ENCODE data around the gene UPF1.

DNA sequence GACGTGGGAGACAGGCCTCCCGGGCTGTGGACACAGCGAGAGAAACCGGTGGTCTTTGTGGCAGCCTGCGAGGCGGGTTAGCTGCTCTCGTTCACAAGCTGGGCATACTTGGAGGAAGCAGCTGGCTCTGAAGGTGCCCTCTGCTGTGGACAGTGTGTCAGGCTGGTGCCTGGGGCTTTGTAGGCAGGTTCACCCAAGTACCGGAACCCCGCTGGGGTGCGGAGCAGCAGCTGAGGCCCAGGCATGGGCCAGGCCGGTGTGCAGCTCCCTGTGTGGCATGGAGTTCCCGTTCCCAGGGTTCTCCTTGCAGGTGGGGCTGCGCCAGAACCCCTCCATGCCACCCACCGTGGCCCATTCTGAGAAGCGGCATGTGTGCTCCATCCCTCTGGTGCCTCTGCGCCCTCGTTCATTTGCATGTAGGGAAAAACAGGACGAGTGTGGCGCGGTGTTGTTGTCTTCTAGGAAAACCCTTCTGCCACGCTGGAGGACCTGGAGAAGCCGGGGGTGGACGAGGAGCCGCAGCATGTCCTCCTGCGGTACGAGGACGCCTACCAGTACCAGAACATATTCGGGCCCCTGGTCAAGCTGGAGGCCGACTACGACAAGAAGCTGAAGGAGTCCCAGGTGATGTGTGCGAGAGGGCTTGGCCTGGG lies 20.0 kb downstream of the UPF1 start:
- TF ChIP-seq, protein P1, sequence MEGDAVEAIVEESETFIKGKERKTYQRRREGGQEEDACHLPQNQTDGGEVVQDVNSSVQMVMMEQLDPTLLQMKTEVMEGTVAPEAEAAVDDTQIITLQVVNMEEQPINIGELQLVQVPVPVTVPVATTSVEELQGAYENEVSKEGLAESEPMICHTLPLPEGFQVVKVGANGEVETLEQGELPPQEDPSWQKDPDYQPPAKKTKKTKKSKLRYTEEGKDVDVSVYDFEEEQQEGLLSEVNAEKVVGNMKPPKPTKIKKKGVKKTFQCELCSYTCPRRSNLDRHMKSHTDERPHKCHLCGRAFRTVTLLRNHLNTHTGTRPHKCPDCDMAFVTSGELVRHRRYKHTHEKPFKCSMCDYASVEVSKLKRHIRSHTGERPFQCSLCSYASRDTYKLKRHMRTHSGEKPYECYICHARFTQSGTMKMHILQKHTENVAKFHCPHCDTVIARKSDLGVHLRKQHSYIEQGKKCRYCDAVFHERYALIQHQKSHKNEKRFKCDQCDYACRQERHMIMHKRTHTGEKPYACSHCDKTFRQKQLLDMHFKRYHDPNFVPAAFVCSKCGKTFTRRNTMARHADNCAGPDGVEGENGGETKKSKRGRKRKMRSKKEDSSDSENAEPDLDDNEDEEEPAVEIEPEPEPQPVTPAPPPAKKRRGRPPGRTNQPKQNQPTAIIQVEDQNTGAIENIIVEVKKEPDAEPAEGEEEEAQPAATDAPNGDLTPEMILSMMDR (IDR thresholded peaks at IDR 0.05; ENCODE audit: insufficient read depth, low read depth, low read length): no peak
- TF ChIP-seq EZH2 (IDR thresholded peaks at IDR 0.05; ENCODE audit: insufficient read depth, low read length): no peak

Measured in astrocyte (in vitro differentiated cells and primary cell).